ENCODE data around the gene TERF2IP.

Gene TERF2IP

GRCh38 chr16:75644240-75645012 lies 3.1 kb upstream of the TERF2IP start:
- Histone ChIP-seq H3K4me1 (ENCODE audit: control insufficient read depth, insufficient read depth, low read length) (0 out of 2 replicates have a peak, but pooled peaks cover 3% of the 10 kb centered on the region), H3K36me3 (ENCODE audit: control insufficient read depth, insufficient read depth, low read length) (peaks cover 54% of the 10 kb centered on the region), H3K4me3 (ENCODE audit: low read depth, low read length) (0 out of 2 replicates have a peak overlapping the region, but pooled peaks have one; percentile 7), H3K27ac (ENCODE audit: low read depth, low read length) (no peak overlapping the region), H3K27me3 (ENCODE audit: control insufficient read depth, insufficient read depth, low read length) (no peaks in the 10 kb centered on the region), H3K9me3 (ENCODE audit: control insufficient read depth, insufficient read depth, low read depth, low read length) (no peaks in the 10 kb centered on the region), H3K9ac (ENCODE audit: low read length) (no peak overlapping the region)

GRCh38 chr16:75647112-75647491 lies 471 bp upstream of the TERF2IP start:
- peak overlapping the region; percentile 79 for H3K27ac ChIP-seq (ENCODE audit: low read depth, low read length)
- H3K36me3 ChIP-seq (ENCODE audit: control insufficient read depth, insufficient read depth, low read length): peaks cover 30% of the 10 kb centered on the region
- peak overlapping the region; percentile 95 for H3K9ac ChIP-seq (ENCODE audit: low read length)
- H3K4me1 ChIP-seq (ENCODE audit: control insufficient read depth, insufficient read depth, low read length): peaks cover 11% of the 10 kb centered on the region
- H3K9me3 ChIP-seq (ENCODE audit: control insufficient read depth, insufficient read depth, low read depth, low read length): no peaks in the 10 kb centered on the region
- H3K27me3 ChIP-seq (ENCODE audit: control insufficient read depth, insufficient read depth, low read length): no peaks in the 10 kb centered on the region
- H3K4me3 ChIP-seq (ENCODE audit: low read depth, low read length): peak overlapping the region; percentile 91

GRCh38 chr16:75648265-75649076 lies 898 bp downstream of the TERF2IP start:
- H3K27ac ChIP-seq (ENCODE audit: low read depth, low read length): peak overlapping the region; percentile 80; the same call in 1 of the 2 replicates
- H3K4me1 ChIP-seq (ENCODE audit: control insufficient read depth, insufficient read depth, low read length): peaks cover 11% of the 10 kb centered on the region

GRCh38 chr16:75653922-75654321 lies 6.3 kb downstream of the TERF2IP start:
- peaks cover 47% of the 10 kb centered on the region for H3K36me3 ChIP-seq (ENCODE audit: control insufficient read depth, insufficient read depth, low read length)
- H3K27me3 ChIP-seq (ENCODE audit: control insufficient read depth, insufficient read depth, low read length): no peaks in the 10 kb centered on the region
- no peak overlapping the region for H3K27ac ChIP-seq (ENCODE audit: low read depth, low read length)
- H3K9me3 ChIP-seq (ENCODE audit: control insufficient read depth, insufficient read depth, low read depth, low read length): no peaks in the 10 kb centered on the region
- no peak overlapping the region for H3K9ac ChIP-seq (ENCODE audit: low read length)
- peaks cover 8% of the 10 kb centered on the region for H3K4me1 ChIP-seq (ENCODE audit: control insufficient read depth, insufficient read depth, low read length)
- H3K4me3 ChIP-seq (ENCODE audit: low read depth, low read length): no peak overlapping the region

More at GRCh38 chr16:75648265-75649076, 898 bp downstream of the TERF2IP start:
- H3K4me3 ChIP-seq (ENCODE audit: low read depth, low read length): peak overlapping the region; percentile 91
- peak overlapping the region; percentile 92 for H3K9ac ChIP-seq (ENCODE audit: low read length)
- peaks cover 21% of the 10 kb centered on the region for H3K36me3 ChIP-seq (ENCODE audit: control insufficient read depth, insufficient read depth, low read length)
- no peaks in the 10 kb centered on the region for H3K9me3 ChIP-seq (ENCODE audit: control insufficient read depth, insufficient read depth, low read depth, low read length)
- no peaks in the 10 kb centered on the region for H3K27me3 ChIP-seq (ENCODE audit: control insufficient read depth, insufficient read depth, low read length)

- Histone ChIP-seq H3K27me3 (ENCODE audit: control insufficient read depth, insufficient read depth, low read length) (no peaks in the 10 kb centered on the region), H3K36me3 (ENCODE audit: control insufficient read depth, insufficient read depth, low read length) (peaks cover 47% of the 10 kb centered on the region), H3K4me3 (ENCODE audit: low read depth, low read length) (no peak overlapping the region), H3K4me1 (ENCODE audit: control insufficient read depth, insufficient read depth, low read length) (no peaks in the 10 kb centered on the region), H3K9ac (ENCODE audit: low read length) (no peak overlapping the region), H3K27ac (ENCODE audit: low read depth, low read length) (no peak overlapping the region), H3K9me3 (ENCODE audit: control insufficient read depth, insufficient read depth, low read depth, low read length) (no peaks in the 10 kb centered on the region)
Observed at GRCh38 chr16:75658175-75658574, 10.6 kb downstream of the TERF2IP start.

GRCh38 chr16:75660321-75660720 lies 12.7 kb downstream of the TERF2IP start:
- H3K36me3 ChIP-seq (ENCODE audit: control insufficient read depth, insufficient read depth, low read length): peaks cover 34% of the 10 kb centered on the region
- H3K4me1 ChIP-seq (ENCODE audit: control insufficient read depth, insufficient read depth, low read length): no peaks in the 10 kb centered on the region
- H3K27ac ChIP-seq (ENCODE audit: low read depth, low read length): no peak overlapping the region
- H3K4me3 ChIP-seq (ENCODE audit: low read depth, low read length): no peak overlapping the region
- no peaks in the 10 kb centered on the region for H3K27me3 ChIP-seq (ENCODE audit: control insufficient read depth, insufficient read depth, low read length)
- no peaks in the 10 kb centered on the region for H3K9me3 ChIP-seq (ENCODE audit: control insufficient read depth, insufficient read depth, low read depth, low read length)
- no peak overlapping the region for H3K9ac ChIP-seq (ENCODE audit: low read length)

GRCh38 chr16:75660726-75661302 lies 13.2 kb downstream of the TERF2IP start:
- Histone ChIP-seq H3K27ac (ENCODE audit: low read depth, low read length) (no peak overlapping the region), H3K36me3 (ENCODE audit: control insufficient read depth, insufficient read depth, low read length) (peaks cover 29% of the 10 kb centered on the region), H3K27me3 (ENCODE audit: control insufficient read depth, insufficient read depth, low read length) (no peaks in the 10 kb centered on the region), H3K4me3 (ENCODE audit: low read depth, low read length) (no peak overlapping the region), H3K9ac (ENCODE audit: low read length) (no peak overlapping the region), H3K4me1 (ENCODE audit: control insufficient read depth, insufficient read depth, low read length) (no peaks in the 10 kb centered on the region), H3K9me3 (ENCODE audit: control insufficient read depth, insufficient read depth, low read depth, low read length) (no peaks in the 10 kb centered on the region)

GRCh38 chr16:75667503-75667902 lies 19.9 kb downstream of the TERF2IP start:
- Histone ChIP-seq H3K27ac (ENCODE audit: low read depth, low read length) (no peak overlapping the region), H3K9ac (ENCODE audit: low read length) (no peak overlapping the region), H3K36me3 (ENCODE audit: control insufficient read depth, insufficient read depth, low read length) (no peaks in the 10 kb centered on the region), H3K27me3 (ENCODE audit: control insufficient read depth, insufficient read depth, low read length) (no peaks in the 10 kb centered on the region), H3K4me1 (ENCODE audit: control insufficient read depth, insufficient read depth, low read length) (no peaks in the 10 kb centered on the region), H3K4me3 (ENCODE audit: low read depth, low read length) (no peak overlapping the region), H3K9me3 (ENCODE audit: control insufficient read depth, insufficient read depth, low read depth, low read length) (no peaks in the 10 kb centered on the region)

GRCh38 chr16:75676909-75677308 lies 29.3 kb downstream of the TERF2IP start, which contains the start of gene CPHXL2:
TSS of gene CPHXL2 (minus strand) at chr16:75677009. CDS start at chr16:75676999, 10 bp downstream.
- H3K4me3 ChIP-seq (ENCODE audit: low read depth, low read length): no peak within 1 kb of the TSS
- H3K27ac ChIP-seq (ENCODE audit: low read depth, low read length): no peak within 1 kb of the TSS
- no peaks in the 10 kb centered on the region for H3K4me1 ChIP-seq (ENCODE audit: control insufficient read depth, insufficient read depth, low read length)
- 0 out of 2 replicates have a peak, but pooled peaks cover under 1% of the 10 kb centered on the region for H3K9me3 ChIP-seq (ENCODE audit: control insufficient read depth, insufficient read depth, low read depth, low read length)
- no peaks in the 10 kb centered on the region for H3K27me3 ChIP-seq (ENCODE audit: control insufficient read depth, insufficient read depth, low read length)
- no peaks in the 10 kb centered on the region for H3K36me3 ChIP-seq (ENCODE audit: control insufficient read depth, insufficient read depth, low read length)
- no peak within 1 kb of the TSS for H3K9ac ChIP-seq (ENCODE audit: low read length)

- no peak overlapping the region for H3K4me3 ChIP-seq (ENCODE audit: low read depth, low read length)
- no peaks in the 10 kb centered on the region for H3K36me3 ChIP-seq (ENCODE audit: control insufficient read depth, insufficient read depth, low read length)
- H3K9ac ChIP-seq (ENCODE audit: low read length): no peak overlapping the region
- H3K9me3 ChIP-seq (ENCODE audit: control insufficient read depth, insufficient read depth, low read depth, low read length): peaks cover 23% of the 10 kb centered on the region
- H3K27ac ChIP-seq (ENCODE audit: low read depth, low read length): no peak overlapping the region
- no peaks in the 10 kb centered on the region for H3K27me3 ChIP-seq (ENCODE audit: control insufficient read depth, insufficient read depth, low read length)
- H3K4me1 ChIP-seq (ENCODE audit: control insufficient read depth, insufficient read depth, low read length): no peaks in the 10 kb centered on the region
Observed at GRCh38 chr16:75679366-75679765, 31.8 kb downstream of the TERF2IP start.
